Skin of body (tissue), 2 donors: ENCODE results near the gene TGFBR2. TPM values are rescaled to one million over a fixed set of nuclear protein-coding genes. Genes with fewer than 3 reads are reported as not detected.

Experiments used
- DNase-seq: peaks from one replicate; lab custom pipeline; 2025; lab: John Stamatoyannopoulos, UW
- total RNA-seq: library from RNA; depleted of rRNA; stranded (reverse); fragments of >200 nt; gene quantifications from one replicate; pipeline ENCODE4 v1.2.3, GENCODE V29; 2014

Gene TGFBR2
- total RNA-seq: 71.5 TPM

DNA sequence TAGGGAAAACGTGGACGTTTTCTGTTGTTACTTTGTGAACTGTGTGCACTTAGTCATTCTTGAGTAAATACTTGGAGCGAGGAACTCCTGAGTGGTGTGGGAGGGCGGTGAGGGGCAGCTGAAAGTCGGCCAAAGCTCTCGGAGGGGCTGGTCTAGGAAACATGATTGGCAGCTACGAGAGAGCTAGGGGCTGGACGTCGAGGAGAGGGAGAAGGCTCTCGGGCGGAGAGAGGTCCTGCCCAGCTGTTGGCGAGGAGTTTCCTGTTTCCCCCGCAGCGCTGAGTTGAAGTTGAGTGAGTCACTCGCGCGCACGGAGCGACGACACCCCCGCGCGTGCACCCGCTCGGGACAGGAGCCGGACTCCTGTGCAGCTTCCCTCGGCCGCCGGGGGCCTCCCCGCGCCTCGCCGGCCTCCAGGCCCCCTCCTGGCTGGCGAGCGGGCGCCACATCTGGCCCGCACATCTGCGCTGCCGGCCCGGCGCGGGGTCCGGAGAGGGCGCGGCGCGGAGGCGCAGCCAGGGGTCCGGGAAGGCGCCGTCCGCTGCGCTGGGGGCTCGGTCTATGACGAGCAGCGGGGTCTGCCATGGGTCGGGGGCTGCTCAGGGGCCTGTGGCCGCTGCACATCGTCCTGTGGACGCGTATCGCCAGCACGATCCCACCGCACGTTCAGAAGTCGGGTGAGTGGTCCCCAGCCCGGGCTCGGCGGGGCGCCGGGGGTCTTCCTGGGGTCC lies at the start of gene TGFBR2:
TGFBR2 (plus strand) TSS at position 301 of the 731 bp plus-strand sequence; CDS start at position 584, 283 bp downstream.
- DNase-seq: peak; percentile 91

DNA sequence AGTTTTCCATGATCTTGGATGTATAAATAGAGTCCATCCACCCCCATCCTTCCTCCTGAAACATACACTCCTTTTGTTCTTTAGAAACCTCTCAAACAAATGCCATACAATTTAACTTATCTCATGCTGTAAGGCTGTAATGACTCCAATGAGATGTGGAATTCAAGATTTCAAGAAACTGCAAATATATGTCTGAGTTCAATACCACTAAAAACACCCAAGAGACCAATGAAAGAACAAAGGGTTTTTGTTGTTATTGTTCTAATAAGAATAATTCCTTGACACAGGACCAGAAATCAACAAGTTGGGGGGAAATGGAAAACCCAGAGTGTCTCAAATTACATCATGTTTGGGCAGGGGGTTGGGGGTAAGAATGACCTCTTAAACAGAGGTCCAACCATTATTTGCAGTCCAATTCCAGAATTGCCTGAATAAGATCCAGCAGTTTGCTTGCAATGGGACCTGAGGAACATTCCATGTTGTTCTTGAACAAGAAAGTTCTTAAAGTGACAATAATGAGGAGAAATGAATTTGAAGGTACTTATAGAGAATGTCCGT lies 48.6 kb upstream of the TGFBR2 start:
- no peak for DNase-seq

DNA sequence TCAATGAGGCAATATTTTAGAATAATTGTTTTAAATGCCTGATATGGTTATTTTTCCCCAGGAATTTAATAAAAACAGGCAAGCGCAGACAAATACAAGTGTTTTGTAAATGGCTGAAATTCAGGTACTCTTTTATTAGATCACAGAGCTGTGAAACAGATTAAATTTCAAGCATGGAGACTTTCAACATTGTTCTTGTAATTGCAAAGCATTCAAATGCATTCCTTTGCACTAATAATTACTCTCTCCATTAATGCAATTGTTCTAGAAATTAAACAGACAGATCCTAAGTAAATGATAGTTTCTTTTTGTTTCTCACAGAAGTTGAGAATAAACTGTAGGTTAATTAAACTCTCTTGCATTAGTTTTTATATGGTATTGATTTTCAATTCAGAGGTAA lies 42.4 kb upstream of the TGFBR2 start:
- no peak for DNase-seq

DNA sequence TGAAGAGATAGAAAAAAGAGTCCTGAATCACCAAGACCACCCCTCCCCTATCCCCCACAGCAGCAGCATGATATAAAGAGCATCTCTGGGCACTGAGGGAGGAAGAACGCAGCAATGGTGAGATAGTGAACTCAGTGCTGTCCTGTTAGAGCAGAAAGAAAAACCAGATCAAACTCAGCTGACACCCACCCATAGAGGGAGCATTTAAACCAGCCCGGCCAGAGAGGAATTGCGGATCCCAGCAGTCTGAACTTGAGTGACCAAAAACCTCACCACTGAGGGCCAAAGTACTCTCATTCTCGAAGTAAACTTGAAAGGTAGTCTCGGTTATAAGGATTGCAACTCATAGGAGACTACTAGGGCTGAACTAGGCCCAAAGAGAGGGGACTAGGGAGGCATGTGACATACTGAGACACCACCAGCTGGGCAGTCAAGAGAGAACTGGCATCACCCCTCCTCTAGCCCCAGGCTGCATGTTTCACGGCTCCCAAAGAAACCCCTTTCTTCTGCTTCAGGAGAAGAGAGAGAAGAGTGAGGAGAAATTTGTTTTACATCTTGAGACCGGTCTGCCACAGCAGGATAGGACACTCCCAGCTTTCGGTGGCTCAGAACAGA lies 39.2 kb upstream of the TGFBR2 start:
- no peak for DNase-seq

DNA sequence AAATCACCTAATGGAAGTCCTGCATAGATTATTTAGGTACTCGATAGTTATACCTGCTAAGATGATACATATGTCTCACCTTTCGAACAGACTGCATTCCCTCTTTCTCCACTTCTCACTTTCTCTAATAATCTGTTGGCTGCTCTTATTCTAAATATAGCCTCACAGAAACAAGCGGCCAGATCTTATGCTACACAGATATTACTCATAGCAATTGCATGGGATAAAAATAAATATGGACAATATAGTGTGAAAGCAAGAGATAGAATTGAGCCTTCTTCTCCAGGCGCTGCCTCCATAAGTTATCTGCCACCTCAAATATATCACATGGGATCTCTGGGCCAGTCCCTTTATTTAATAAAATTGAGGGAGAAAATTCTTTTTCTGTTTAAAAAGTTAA lies 29.5 kb upstream of the TGFBR2 start:
- no peak for DNase-seq

DNA sequence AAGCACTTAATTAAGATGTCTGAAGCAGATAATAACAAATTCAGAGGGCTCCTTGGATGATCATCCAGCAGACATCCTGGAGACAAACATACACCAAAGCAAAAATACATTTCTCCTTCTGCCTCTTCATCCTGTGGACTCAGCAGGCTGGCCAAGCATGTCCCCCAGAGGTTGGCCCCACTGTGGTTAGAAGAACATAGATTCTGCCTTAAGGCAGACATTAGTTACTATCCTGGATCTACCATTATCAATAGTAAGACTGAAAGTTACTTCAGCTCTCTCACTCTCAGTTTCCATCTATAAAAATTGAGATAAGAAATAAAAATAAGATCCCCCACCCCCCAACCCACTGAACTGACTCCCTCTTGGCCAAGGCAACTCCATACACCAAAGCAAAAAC lies 28.6 kb upstream of the TGFBR2 start:
- no peak for DNase-seq

DNA sequence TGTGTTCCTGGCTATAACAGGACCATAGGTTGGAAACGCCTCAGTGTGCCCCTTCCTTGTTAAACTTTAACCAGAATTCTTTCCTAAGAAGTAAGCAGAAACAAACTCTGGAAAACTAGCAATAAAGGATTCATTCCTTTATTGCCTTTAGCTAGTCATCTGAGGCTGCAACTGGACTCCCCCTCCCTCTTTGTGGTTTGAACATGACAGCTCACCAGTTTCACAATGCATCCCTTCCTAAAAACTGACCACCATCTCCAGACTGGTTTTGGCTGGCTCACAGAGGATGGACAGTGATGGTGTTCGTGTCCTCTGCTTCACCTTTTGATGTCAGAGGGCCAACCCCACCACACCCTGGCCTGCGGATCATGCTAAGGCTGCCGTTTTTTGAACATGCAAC lies 27.9 kb upstream of the TGFBR2 start:
- DNase-seq: no peak

DNA sequence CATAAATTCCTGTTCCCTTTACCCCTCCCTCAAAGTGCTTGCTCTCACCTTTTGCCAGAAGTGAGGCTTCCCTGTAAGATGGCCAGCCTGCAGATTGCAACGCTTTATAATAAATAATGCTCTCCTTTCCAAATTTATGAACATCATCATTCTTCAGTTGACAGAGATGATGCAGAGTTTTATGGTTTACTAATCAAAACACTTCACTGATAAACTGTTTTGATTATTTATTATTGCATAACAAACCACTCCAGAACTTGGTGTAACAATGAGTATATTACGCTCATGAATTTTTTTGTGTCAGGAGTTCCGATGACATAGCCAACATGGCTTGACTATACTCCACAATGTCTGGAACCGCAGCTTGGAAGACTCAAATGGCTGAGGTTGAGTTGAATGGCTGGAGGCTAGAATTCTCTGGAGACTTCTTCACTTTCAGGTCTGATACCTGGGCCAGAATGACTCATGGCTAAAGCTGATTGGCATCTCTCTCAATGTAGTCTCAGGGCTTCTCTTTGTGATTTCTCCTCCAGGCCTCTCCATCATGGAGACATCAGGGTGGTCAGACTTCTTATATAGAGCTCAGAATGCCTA lies 27.3 kb upstream of the TGFBR2 start:
- DNase-seq: no peak

DNA sequence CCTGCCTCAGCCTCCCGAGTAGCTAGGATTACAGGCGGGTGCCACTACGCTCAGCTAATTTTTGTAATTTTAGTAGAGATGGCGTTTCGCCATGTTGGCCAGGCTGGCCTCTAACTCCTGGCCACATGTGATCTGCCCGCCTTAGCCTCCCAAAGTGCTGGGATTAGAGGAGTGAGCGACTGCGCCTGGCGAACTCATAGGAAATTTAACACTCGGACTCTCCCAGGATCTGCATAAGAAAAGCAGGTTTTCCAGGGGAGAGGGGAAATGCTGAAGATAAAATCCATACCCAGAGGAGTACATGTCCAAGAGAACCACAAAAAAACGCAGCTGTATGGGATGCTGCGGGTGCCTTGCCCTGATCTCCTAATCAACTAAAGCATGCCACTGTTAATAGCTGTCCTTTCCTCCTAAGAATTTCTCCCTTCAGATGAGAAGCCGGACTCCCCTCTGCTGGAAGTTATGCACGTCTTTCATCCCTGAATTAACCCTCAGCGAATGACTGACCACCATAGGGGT lies 25.3 kb upstream of the TGFBR2 start:
- DNase-seq: no peak

DNA sequence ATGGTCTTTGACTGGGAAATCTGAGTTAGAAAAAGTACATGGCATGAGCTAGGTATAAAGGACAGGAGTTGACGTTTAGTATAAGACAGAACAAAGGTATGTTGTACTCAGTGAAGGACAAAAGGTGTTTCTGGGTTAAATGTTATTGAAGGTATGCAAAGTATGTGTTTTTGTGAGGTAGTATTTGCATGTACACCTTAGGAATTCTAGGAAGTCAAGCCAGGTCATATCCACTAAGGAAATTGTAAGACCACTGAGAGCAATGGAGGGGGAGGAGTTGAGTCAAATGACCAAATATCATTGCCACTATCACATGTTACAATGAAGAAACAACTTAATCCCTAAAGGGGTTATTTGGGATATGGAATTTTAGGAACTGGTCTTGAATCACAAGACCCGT lies 24.4 kb upstream of the TGFBR2 start:
- no peak for DNase-seq

DNA sequence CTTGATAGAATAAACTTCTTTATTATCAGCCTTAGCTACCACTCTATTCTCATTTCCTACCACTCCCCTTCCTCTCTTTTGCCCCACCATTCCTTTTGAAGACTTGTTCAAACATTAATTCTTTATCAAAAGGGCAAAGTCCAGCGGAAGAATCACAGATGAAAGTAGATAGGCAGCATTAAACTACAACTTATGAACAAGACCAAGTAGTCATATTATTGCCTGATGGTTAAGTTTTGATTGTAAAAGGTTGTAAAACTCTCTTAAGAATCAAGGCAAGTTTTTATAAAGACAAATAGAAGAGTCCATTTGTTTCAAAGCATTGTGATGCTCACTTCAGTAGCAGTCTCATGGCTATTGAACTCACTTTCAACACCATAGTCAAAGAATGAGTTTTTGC lies 22.4 kb upstream of the TGFBR2 start:
- no peak for DNase-seq

DNA sequence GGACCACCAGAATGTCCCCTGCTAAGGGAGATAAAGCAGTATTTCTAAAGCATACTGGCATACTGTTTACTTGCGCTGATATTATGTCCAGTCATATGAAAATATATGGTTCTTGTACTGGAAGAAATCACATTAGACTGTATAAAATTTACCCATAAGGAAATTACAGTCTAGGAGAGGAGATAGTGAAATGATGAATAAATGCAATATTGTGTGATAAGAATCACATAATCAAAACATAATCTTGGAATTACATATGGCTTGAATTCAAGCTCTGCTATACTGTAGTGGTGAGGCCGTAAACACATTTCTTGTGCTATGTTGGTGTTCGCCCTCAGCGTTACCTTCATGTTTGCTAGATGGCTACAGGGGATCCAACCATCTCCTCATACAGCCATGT lies 20.7 kb upstream of the TGFBR2 start:
- DNase-seq: no peak

DNA sequence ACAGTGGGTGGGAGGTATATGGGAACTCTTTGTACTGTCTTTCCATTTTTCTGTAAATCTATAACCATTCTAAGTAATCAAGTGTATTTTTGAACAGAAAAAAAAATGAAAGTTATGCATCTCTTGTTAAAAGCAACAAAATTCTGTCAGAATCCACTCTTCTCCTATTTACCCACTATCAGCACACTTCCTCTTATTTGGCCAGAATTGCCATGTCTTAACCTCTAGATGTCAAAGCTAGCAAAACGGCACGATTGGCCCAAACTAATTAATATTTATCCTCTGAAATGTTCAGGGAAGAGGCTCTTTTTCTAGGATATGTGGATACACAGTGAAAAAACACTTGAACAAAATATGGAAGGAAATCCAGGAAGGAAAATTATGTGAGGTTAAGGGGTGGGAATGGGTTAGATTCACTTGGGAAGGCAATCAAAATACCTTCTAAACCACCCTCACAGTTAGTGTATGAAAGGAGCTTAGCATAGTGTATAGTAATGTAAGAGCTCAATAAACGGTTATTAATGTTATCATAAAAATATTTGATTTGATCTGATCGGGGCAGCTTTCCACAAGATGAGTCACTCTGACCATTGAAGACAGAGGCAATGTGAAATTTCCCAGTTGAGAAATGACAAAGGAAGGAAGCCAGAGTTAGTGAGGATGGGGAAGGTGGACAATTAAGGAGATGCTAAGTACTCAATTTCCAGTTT lies 20.1 kb upstream of the TGFBR2 start:
- DNase-seq: no peak

DNA sequence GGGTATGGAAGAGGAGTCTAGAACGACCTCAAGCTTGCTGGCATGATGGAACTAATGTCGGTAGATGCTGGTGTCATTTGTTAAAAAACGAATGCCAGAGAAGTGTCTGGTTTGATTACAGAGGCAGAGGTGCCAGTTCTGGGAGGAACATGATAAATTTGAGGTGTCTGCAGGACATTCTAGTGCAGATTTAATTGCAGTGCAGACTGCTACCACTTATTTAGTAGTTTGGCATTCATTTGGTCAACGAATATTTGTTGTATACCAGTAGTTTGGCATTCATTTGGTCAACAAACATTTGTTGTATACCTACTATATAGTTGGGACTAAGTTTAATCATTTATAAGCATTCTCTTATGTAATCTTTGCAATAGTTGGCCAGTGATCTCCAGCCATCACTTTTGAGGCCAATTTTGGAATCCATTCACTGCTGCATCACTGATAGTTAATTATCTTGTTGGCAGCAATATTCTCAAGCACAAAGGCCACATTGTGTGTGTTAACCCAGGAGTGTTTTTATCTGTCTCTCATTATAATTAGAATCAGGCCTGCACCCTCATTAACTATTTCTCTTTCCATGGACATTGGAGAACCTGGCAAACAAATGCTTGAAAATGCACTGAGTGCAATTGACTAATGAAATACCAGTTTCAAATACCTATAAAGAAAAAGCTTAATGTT lies 19.5 kb upstream of the TGFBR2 start:
- no peak for DNase-seq

DNA sequence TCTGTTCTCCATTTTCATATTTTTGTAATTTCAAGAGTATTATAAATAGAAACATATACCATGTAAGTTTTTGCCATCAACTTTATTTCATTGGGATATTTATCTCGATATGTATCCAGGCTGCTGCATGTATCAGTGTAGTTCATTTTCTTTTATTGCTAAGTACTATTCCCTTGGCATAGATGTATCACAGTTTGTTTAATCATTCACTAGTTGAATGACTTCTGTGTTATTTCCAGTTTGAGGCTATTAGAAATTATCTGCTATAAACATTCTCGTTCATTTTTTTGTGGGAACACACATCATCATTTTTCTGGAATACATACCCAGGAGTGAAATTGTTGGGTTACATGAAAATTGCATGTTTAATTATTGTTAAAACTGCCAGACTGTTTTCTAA lies 18.5 kb upstream of the TGFBR2 start:
- no peak for DNase-seq

DNA sequence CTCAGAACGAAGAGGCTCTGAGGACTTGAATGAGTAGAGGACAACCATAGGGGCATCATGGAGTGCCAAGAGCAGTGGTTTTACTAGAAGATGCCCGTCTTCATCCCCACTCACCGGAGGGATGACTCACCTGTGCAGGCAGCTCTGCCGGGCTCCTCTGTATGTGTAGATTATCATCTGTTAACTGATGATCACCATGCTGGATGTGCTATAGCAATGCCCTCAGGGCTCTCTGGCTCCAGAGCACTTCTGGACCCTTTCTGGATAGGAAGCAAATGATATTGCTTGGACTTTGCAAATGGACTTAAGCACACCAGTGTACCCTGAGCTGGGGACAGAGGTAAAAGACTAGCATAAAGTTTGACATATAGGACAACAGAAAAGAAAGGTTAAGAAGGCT lies 10.2 kb upstream of the TGFBR2 start:
- no peak for DNase-seq

DNA sequence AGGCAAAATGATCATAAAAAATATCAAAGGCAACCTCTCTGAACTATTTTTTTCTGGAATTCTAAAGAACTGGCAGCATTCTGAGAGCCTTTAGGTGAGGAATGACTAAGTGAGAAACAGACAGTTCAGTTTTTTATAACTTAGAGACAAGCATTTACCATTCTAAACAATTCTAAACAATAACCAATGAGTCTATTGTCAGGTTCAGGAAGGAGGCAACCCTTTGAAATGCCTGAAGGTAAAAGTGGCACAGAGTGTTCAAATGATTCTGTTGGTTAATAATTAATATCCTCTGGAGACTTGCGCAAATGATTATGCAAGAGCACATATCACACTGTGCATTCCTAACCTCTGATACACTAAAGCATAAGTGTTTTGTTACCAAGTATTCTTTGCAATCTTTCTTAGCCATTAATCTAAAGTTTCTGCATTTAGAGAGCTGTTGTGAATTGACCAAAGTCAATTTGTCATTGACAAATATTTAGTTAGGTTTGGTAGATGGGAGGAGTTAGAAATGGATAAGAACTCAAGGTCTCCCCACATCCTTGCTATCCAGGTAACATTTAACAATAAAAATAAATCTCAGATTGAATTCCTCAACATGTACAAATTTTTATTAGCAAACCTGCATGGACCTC lies 9.2 kb upstream of the TGFBR2 start:
- DNase-seq: no peak

DNA sequence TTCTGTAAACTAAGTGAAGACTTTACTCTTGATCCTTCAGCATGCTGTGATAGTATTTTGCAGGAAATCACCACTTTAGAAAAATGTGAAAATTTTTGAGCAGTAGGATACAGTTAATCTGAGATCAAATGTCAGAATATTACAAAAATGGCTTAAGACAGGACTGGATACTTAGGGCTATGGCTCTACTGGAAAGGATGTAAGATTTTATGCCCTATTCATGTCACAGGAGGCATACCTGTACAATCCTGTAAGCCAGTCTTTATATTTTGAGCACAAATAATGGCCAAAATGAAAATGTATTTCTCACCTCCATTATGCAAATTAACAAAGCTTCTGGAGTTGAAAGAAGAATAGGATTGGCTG lies 8.6 kb upstream of the TGFBR2 start:
- DNase-seq: no peak

DNA sequence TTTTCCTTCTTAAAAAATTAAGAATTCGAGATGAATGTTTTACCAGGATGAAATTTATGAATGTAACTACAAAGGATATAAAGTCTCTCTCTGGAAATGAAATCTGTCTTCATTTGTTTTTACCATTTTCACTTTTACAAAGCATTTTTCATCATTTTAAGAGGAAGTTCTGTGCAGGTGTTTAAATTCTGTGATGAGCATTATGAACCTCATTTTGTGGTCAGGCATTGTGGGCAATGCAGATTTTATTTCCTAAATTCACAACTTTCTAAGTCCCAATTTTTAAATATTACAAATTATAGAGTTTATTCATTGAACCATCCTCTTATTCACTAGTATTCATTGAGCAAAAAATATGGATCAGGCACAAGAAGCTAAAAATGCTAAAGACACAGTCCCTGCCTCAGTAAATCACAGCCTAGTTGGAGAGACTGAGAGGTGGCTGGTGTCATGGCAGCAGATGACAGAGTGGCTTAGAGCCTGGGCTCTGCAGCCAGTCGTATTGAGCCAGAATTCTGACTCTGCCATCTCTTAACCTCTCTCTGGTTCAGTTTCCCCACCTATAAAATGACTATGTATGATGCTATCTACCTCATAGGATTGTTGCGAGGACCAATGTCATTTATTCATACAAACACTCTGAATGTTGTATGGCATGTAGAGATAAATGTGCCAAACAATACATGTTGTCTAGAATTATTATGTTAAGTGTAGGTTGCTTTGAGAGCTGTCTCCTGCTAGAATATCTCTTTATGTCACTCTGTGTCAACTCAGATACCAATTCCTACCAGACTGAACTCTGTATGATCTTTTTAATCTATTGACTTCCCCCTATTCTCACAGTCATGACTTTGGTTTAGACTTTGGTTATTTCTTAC lies 7.5 kb upstream of the TGFBR2 start:
- no peak for DNase-seq

DNA sequence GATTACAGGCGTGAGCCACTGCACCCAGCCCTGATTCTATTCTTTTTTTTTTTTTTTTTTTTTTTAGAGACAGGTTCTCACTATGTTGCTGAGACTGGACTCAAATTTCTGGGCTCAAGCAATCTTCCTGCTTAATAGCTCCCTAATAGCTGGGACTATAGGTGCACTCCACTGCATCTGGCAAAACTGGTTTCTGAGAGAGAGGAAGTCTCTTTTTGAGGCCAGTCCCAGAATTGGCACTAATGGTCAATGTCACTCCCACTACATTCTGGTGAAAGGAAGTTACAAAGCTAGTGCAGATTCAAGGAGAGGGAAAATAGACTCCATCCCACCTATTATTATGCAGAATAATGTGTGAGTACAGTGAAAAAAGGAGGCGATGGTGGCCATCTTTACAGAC lies 5.8 kb upstream of the TGFBR2 start:
- no peak for DNase-seq
